Lower lobe of right lung (tissue), 2 donors: ENCODE data around the gene CORIN. TPM values are rescaled to one million over a fixed set of nuclear protein-coding genes. Genes with fewer than 3 reads are reported as not detected.

ENCODE experiments used
- ATAC-seq, 2 donors: fragments of 200-7000 bp; cut with Tn5 transposase; one replicate each; pipeline ENCODE4 v1.9.1; 2020 to 2022; ENCODE audit warnings: mild to moderate bottlenecking in 2 of 2, moderate library complexity in 2 of 2
- DNase-seq: peaks from one replicate; pipeline ENCODE4 v3.0.0-alpha.2; 2020
- H3K27ac ChIP-seq: fragments of 200-600 bp; one replicate; pipeline ENCODE4 v1.8.0; 2022
- H3K27me3 ChIP-seq: fragments of 200-600 bp; one replicate; pipeline ENCODE4 v1.8.0; 2022; ENCODE audit warnings: low read depth
- H3K36me3 ChIP-seq: fragments of 200-600 bp; one replicate; pipeline ENCODE4 v1.8.0; 2022; ENCODE audit warnings: mild to moderate bottlenecking
- H3K4me1 ChIP-seq: fragments of 200-600 bp; one replicate; pipeline ENCODE4 v1.8.0; 2022
- H3K4me3 ChIP-seq: fragments of 200-600 bp; one replicate; pipeline ENCODE4 v1.8.0; 2022; ENCODE audit warnings: mild to moderate bottlenecking
- H3K9me3 ChIP-seq: fragments of 200-600 bp; one replicate; pipeline ENCODE4 v1.8.0; 2022
- intact Hi-C: fragments of 100-400 bp; cut with DNase I; formaldehyde crosslinking; loops from one replicate; pipeline ENCODE4 v1.11.0; 2022
- total RNA-seq: library from RNA; stranded (reverse); fragmentation: NEBNext Ultra II Directional; extraction: Animal tissue kit (Norgen Biotek cat#: 25700); gene quantifications from one replicate; pipeline ENCODE4 v1.2.1, GENCODE V29; 2021
- TF ChIP-seq, protein P1 (sequence below): fragments of 200-600 bp; IDR thresholded peaks from one replicate; pipeline ENCODE4 v1.8.0; 2022; ENCODE audit warnings: antibody characterized with exemption, mild to moderate bottlenecking
- donor health status: DM: no; HTN: yes; CAD: no; lungs with severe emphysema.

Gene CORIN
- total RNA-seq, 1 donor from 2014 or later, result 3.9 TPM

DNA sequence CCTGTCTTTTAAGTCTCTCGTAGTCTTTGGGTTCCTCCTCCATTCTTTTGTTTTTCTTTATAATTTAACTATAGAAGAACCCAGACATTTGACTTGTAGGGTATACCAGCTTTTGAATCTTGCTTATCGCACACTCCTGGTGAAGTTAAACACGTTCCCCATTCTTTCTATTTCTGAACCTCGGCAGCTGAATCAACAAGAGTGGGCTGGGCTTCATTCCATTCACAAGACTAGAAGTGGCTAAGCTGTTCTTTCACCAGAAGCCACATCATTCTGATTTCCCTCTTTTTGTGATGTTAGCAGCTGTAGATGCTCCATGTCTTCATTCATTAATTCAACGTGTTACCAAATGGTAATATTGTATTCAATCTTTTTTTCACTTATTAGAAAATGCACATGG, 167.9 kb downstream of the CORIN start:
- no peaks in the 10 kb centered on the region for H3K27me3 ChIP-seq
- intact Hi-C loops, result no loop called here
- DNase-seq (no peak), ATAC-seq (no peak)
- H3K27ac ChIP-seq, result no peak overlapping the region
- no peaks in the 10 kb centered on the region for H3K36me3 ChIP-seq
- no peak overlapping the region for H3K4me3 ChIP-seq
- TF ChIP-seq, protein P1, sequence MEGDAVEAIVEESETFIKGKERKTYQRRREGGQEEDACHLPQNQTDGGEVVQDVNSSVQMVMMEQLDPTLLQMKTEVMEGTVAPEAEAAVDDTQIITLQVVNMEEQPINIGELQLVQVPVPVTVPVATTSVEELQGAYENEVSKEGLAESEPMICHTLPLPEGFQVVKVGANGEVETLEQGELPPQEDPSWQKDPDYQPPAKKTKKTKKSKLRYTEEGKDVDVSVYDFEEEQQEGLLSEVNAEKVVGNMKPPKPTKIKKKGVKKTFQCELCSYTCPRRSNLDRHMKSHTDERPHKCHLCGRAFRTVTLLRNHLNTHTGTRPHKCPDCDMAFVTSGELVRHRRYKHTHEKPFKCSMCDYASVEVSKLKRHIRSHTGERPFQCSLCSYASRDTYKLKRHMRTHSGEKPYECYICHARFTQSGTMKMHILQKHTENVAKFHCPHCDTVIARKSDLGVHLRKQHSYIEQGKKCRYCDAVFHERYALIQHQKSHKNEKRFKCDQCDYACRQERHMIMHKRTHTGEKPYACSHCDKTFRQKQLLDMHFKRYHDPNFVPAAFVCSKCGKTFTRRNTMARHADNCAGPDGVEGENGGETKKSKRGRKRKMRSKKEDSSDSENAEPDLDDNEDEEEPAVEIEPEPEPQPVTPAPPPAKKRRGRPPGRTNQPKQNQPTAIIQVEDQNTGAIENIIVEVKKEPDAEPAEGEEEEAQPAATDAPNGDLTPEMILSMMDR, result no peak
- H3K4me1 ChIP-seq, result no peaks in the 10 kb centered on the region
- H3K9me3 ChIP-seq, result no peaks in the 10 kb centered on the region

DNA sequence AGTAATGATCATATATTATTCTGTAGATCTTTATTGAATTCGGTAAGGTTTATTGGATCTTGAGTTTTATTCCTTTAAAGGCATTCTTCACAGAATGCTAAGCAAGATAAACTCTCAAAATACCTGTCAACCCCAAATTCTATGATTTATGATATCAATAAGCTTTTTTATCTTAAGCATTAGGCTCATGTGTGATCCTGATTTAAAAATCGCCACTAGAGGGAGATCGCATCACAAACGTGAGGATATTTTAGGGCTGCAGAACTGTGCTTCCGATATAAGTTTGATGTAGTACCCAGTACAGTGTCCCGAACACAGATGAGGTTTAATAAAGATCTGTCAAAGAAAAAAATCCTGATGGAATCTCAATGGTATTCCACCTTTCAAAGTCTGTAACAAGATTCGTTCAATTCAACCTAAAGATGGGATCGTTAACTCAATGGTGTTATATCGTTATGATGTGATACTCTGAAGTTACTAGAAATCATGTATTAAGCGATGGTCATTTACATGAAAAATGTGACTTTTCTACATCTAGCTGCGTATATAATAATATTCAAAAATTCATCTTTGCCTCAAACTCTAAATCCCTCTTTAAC, 169.0 kb downstream of the CORIN start:
- TF ChIP-seq, protein P1, result peak; percentile 71
- intact Hi-C loops, result no loop called here
- Histone ChIP-seq H3K9me3 (no peaks in the 10 kb centered on the region), H3K4me3 (no peak overlapping the region), H3K36me3 (no peaks in the 10 kb centered on the region), H3K27me3 (no peaks in the 10 kb centered on the region), H3K27ac (no peak overlapping the region), H3K4me1 (no peaks in the 10 kb centered on the region)
- DNase-seq (no peak), ATAC-seq (peak in 1 of 2 donors; percentile 66)

DNA sequence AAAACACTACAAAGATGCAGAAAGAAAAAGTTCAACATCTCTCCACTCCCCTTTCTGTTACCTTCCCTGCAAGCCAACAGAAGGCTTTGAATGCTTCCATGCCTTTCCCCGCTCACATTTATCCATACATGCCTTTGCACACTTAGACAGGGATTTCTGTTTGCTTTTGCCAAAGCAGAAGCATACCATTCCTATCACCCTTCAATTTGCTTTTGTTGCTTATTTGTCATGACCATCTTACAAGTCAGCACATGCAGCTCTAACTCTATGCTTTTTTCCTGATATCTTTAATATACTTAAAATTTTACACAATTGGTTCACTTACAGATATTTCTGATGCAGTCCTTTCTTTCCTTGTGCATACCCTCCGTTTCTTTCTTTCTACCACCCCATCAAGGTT, 169.6 kb downstream of the CORIN start:
- Histone ChIP-seq H3K27ac (no peak overlapping the region), H3K4me1 (no peaks in the 10 kb centered on the region), H3K27me3 (no peaks in the 10 kb centered on the region), H3K4me3 (no peak overlapping the region), H3K36me3 (no peaks in the 10 kb centered on the region), H3K9me3 (no peaks in the 10 kb centered on the region)
- no peak for DNase-seq
- ATAC-seq, result no peak
- TF ChIP-seq, protein P1, result no peak
- intact Hi-C loops, result no loop called here

DNA sequence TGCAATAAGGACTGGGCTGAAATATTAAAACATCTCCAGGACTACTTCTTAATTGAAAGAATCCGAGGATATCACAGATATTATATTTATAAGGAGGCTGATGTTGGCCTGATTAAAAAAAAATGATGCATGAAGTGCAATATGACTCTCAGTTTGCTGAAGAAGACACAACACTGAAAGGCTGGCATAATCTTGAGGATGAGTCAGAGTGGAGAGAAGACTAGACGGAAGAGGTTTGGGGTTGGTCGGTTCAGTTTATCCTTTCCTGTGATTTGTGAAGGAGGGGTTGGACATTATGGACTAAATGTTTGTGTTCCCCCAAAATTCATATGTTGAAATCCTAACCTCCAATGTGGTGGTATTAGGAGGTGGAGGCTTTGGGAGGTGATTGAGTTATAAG, 170.3 kb downstream of the CORIN start:
- H3K36me3 ChIP-seq, result no peaks in the 10 kb centered on the region
- no peak for DNase-seq

DNA sequence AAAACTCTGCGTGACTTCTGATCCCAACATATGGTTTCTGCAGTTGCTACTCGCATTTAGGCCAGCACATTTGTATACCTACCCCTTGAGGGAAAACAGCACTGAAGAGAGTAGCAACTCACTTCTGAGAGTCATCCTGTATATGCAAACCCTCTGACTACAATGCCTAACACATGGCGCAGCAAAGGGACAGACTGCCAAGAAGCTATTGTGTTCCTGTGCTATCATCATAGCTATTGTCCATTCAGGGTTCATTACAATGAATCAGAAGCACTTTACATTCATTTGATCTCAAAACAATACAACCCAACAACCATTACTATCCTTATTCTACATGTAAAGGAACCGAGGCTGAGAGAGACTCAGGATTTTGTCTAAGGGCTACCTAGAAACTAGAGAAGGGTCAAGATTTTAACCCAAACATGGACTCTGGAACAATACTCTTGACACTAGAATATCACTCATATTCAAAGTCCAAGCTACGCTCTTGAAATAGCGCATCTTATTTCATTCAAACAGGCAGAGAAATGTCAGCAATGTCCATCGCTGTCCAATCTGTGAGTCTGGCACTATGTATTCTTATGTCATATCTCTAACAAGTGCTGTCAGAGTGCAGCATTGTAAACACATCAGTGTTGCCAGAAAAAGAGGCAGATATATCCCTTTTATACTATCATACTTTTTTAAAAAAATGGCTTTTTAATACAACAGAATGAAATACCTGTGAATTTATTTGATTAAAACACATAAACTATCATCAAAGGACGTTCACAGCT, 173.6 kb downstream of the CORIN start:
- DNase-seq (no peak), ATAC-seq (no peak)
- H3K4me3 ChIP-seq, result no peak overlapping the region
- TF ChIP-seq, protein P1, result no peak
- intact Hi-C loops, result no loop called here
- no peaks in the 10 kb centered on the region for H3K9me3 ChIP-seq
- H3K4me1 ChIP-seq, result no peaks in the 10 kb centered on the region
- H3K36me3 ChIP-seq, result no peaks in the 10 kb centered on the region
- no peak overlapping the region for H3K27ac ChIP-seq
- H3K27me3 ChIP-seq, result no peaks in the 10 kb centered on the region

More for the DNA sequence above, 170.3 kb downstream of the CORIN start:
- TF ChIP-seq, protein P1, result no peak
- Histone ChIP-seq H3K4me3 (no peak overlapping the region), H3K27me3 (no peaks in the 10 kb centered on the region), H3K4me1 (no peaks in the 10 kb centered on the region), H3K27ac (no peak overlapping the region), H3K9me3 (no peaks in the 10 kb centered on the region)
- no peak for ATAC-seq
- intact Hi-C loops, result no loop called here
